HCT116 (cell line): ENCODE results near the gene CIROP. TPM values are rescaled to one million over a fixed set of nuclear protein-coding genes. Genes with fewer than 3 reads are reported as not detected.

ENCODE experiments used
- ATAC-seq: fragments of 200-7000 bp; cut with Tn5 transposase; 2 replicates; pipeline ENCODE4 v1.9.1; 2020; ENCODE audit warnings: mild to moderate bottlenecking, moderate library complexity
- BruUV-seq: library from RNA; stranded (reverse); fragments of 400-500 nt; replicated peaks from 2 replicates; lab custom pipeline; 2021; lab: Mats Ljungman, UMichigan
- CTCF ChIA-PET: fragments of 300-600 bp; sonication (Branson Sonifier 250); formaldehyde crosslinking; loops from one replicate; lab custom pipeline; 2021; ENCODE audit warnings: antibody characterized with exemption; lab: Charles Lee
- POLR2A ChIA-PET: fragments of 300-600, 350-600 bp; sonication (Branson Sonifier 250); formaldehyde crosslinking; loops from one replicate; lab custom pipeline; 2021; ENCODE audit warnings: antibody characterized with exemption; lab: Charles Lee
- RAD21 ChIA-PET, 2 experiments: fragments of 300-600 bp; sonication (Branson Sonifier 250); formaldehyde crosslinking; loops; one replicate each; lab custom pipeline; 2023; ENCODE audit warnings: low total read pairs in 2 of 2; ENCODE audit not compliant: uncharacterized antibody in 2 of 2, unreplicated experiment in 2 of 2, low non-redundant PET in 1 of 2; lab: Charles Lee
- DNase-seq: peaks from one replicate; pipeline ENCODE4 v3.0.0-alpha.2; 2010; ENCODE audit warnings: low read depth, low spot score
- H2AFZ ChIP-seq: fragments of 200-600 bp; shearing (Covaris generic), sonication (generic); 2 replicates; pipeline ENCODE4 v1.6.1; 2017; ENCODE audit warnings: low read depth, mixed run types, mixed read lengths, antibody characterized with exemption, low read length; ENCODE audit not compliant: poor library complexity, severe bottlenecking
- H3K27ac ChIP-seq: 2 replicates; pipeline ENCODE4 v1.5.1; 2012; ENCODE audit warnings: low read depth, low read length
- H3K27me3 ChIP-seq: fragments of 200-600 bp; sonication (generic); 2 replicates; pipeline ENCODE4 v1.6.1; 2016; ENCODE audit warnings: mixed run types, low read length, mixed read lengths; ENCODE audit not compliant: insufficient read depth
- H3K36me3 ChIP-seq, 2 experiments: fragments of 200-500 bp in 1 of 2; fragments of 200-600 bp in 1 of 2; sonication (Bioruptor generic) in 1 of 2; sonication (generic) in 1 of 2; 2 replicates each; pipeline versions ENCODE4 v1.5.1 to v1.6.1; 2014 to 2016; ENCODE audit warnings: low read length in 2 of 2, inconsistent platforms in 1 of 2, mixed read lengths in 1 of 2, mixed run types in 1 of 2; ENCODE audit not compliant: insufficient read depth in 2 of 2, control insufficient read depth in 1 of 2
- H3K4me1 ChIP-seq, 2 experiments: fragments of 200-600 bp in 1 of 2; sonication (generic) in 1 of 2; 2 replicates each; pipeline versions ENCODE4 v1.5.1 to v1.6.1; 2012 to 2017; ENCODE audit warnings: low read length in 2 of 2, inconsistent platforms in 1 of 2, mild to moderate bottlenecking in 1 of 2, mixed read lengths in 1 of 2, mixed run types in 1 of 2, moderate library complexity in 1 of 2; ENCODE audit not compliant: insufficient read depth in 2 of 2, control insufficient read depth in 1 of 2
- H3K4me2 ChIP-seq: fragments of 200-600 bp; sonication (generic); 2 replicates; pipeline ENCODE4 v1.6.1; 2017; ENCODE audit warnings: mixed run types, low read length, mixed read lengths
- H3K4me3 ChIP-seq, 2 experiments: fragments of 200-600 bp in 1 of 2; sonication (generic) in 1 of 2; replicated peaks in 1 of 2; 2 replicates each; pipeline ENCODE4 v1.5.1; 2011 to 2016; ENCODE audit warnings: low read length in 2 of 2, control low read depth in 1 of 2, low read depth in 1 of 2, mild to moderate bottlenecking in 1 of 2, mixed read lengths in 1 of 2, mixed run types in 1 of 2
- H3K79me2 ChIP-seq: fragments of 200-600 bp; sonication (generic); 2 replicates; pipeline ENCODE4 v1.6.1; 2017; ENCODE audit warnings: mild to moderate bottlenecking, mixed run types, low read length, moderate library complexity, mixed read lengths; ENCODE audit not compliant: insufficient read depth
- H3K9ac ChIP-seq: fragments of 200-600 bp; sonication (generic); 2 replicates; pipeline ENCODE4 v1.6.1; 2016; ENCODE audit warnings: low read length, mixed read lengths
- H3K9me2 ChIP-seq: fragments of 200-600 bp; sonication (generic), shearing (Covaris generic); 2 replicates; pipeline ENCODE4 v1.6.1; 2017; ENCODE audit warnings: mixed run types, mild to moderate bottlenecking, moderate library complexity; ENCODE audit not compliant: insufficient read depth
- H3K9me3 ChIP-seq, 2 experiments: fragments of 200-500 bp in 1 of 2; fragments of 200-600 bp in 1 of 2; sonication (Bioruptor generic) in 1 of 2; sonication (generic) in 1 of 2; 2 replicates each; pipeline ENCODE4 v1.6.1; 2014 to 2017; ENCODE audit warnings: low read length in 2 of 2, mixed read lengths in 2 of 2, inconsistent platforms in 1 of 2, low read depth in 1 of 2, mild to moderate bottlenecking in 1 of 2, mixed run types in 1 of 2, moderate library complexity in 1 of 2; ENCODE audit not compliant: control insufficient read depth in 1 of 2, insufficient read depth in 1 of 2
- H4K20me1 ChIP-seq: fragments of 200-600 bp; sonication (generic), shearing (Covaris generic); 2 replicates; pipeline ENCODE4 v1.6.1; 2017; ENCODE audit warnings: mixed run types, mild to moderate bottlenecking, moderate library complexity; ENCODE audit not compliant: insufficient read depth
- CBX3 ChIP-seq: IDR thresholded peaks from 2 replicates; pipeline ENCODE4 v1.6.1; 2012; ENCODE audit warnings: low read depth
- CTCF ChIP-seq, 3 experiments: fragments of 200-600 bp in 1 of 3; sonication (generic) in 1 of 3; IDR thresholded peaks in 2 of 3; conservative IDR thresholded peaks in 1 of 3; 2 replicates each; pipeline ENCODE4 v1.5.1; 2012 to 2017; ENCODE audit warnings: low read depth in 2 of 3, low read length in 2 of 3, antibody characterized with exemption in 1 of 3, borderline replicate concordance in 1 of 3, control low read depth in 1 of 3, mild to moderate bottlenecking in 1 of 3, mixed read lengths in 1 of 3, mixed run types in 1 of 3, moderate library complexity in 1 of 3; ENCODE audit not compliant: insufficient read depth in 1 of 3
- FOSL1 ChIP-seq: IDR thresholded peaks from 2 replicates; pipeline ENCODE4 v1.6.1; 2012; ENCODE audit warnings: low read depth
- POLR2A ChIP-seq: IDR thresholded peaks from 2 replicates; pipeline ENCODE4 v1.7.0; 2011; ENCODE audit warnings: borderline replicate concordance; ENCODE audit not compliant: insufficient read depth, insufficient read length; ENCODE audit errors: extremely low read depth
- REST ChIP-seq: IDR thresholded peaks from 2 replicates; pipeline ENCODE4 v1.6.1; 2012; ENCODE audit warnings: low read depth
- SIN3A ChIP-seq: IDR thresholded peaks from 2 replicates; pipeline ENCODE4 v1.6.1; 2012; ENCODE audit warnings: low read depth
- ZBTB33 ChIP-seq: IDR thresholded peaks from 2 replicates; pipeline ENCODE4 v1.6.1; 2011; ENCODE audit warnings: mild to moderate bottlenecking, low read length, moderate library complexity; ENCODE audit not compliant: insufficient replicate concordance; ENCODE audit errors: extremely low read depth
- ZFX ChIP-seq: fragments of 450-650 bp; IDR thresholded peaks from 2 replicates; pipeline ENCODE4 v1.6.1; 2017
- intact Hi-C: fragments of 100-400 bp; cut with micrococcal nuclease; formaldehyde crosslinking; loops from 2 replicates; pipeline ENCODE4 v1.10.0; 2022
- total RNA-seq: library from RNA; stranded (reverse); gene quantifications from one replicate; pipeline ENCODE4 v1.2.1, GENCODE V29; 2021; ENCODE audit not compliant: unreplicated experiment

CIROP gene
- total RNA-seq, 1 experiment from 2014 or later = not detected

- Histone ChIP-seq H3K9ac (no peak overlapping the region), H3K27me3 (no peaks in the 10 kb centered on the region), H3K36me3 (peaks cover 47 to 67% of the 10 kb centered on the region in 2 experiments), H4K20me1 (no peaks in the 10 kb centered on the region), H3K4me3 (no peak overlapping the region), H3K9me3 (no peaks in the 10 kb centered on the region), H2AFZ (no peak overlapping the region), H3K9me2 (no peaks in the 10 kb centered on the region), H3K27ac (no peak overlapping the region), H3K79me2 (peaks cover 66% of the 10 kb centered on the region), H3K4me1 (peaks cover 35 to 42% of the 10 kb centered on the region in 2 experiments), H3K4me2 (no peak overlapping the region)
- TF ChIP-seq POLR2A = no peak
- TF ChIP-seq SIN3A = no peak
- TF ChIP-seq FOSL1 = no peak
- TF ChIP-seq CTCF (IDR thresholded peaks at IDR 0.05 in 2 of 3, conservative IDR thresholded peaks at IDR 0.05 in 1 of 3; ENCODE audit: borderline replicate concordance in 1 of 3, insufficient read depth in 1 of 3, low read depth in 2 of 3, low read length in 2 of 3) = no peak
- intact Hi-C loops = no loop called here
- CTCF ChIA-PET = interaction anchor here (1.3 kb wide), 2 partner anchors 12 to 80 kb away, joined by 3 read pairs; no protein-coding TSS in a partner anchor
- no TSS peak for BruUV-seq
- DNase-seq (no peak), ATAC-seq (no peak)
- POLR2A ChIA-PET = interaction anchor here (1.9 kb wide), 1 partner anchor 42 kb away, joined by 10 read pairs; no protein-coding TSS in a partner anchor
- RAD21 ChIA-PET = no interaction called here
Measured at GRCh38 chr14:23066855-23067744, 37.7 kb downstream of the CIROP start.

- ChIA-PET CTCF (interaction anchor here (1.3 kb wide), 2 partner anchors 12 to 80 kb away, joined by 3 read pairs; no protein-coding TSS in a partner anchor), RAD21 (no interaction called here), POLR2A (interaction anchor here (0.8 kb wide), 1 partner anchor 8 kb away, joined by 3 read pairs; no protein-coding TSS in a partner anchor)
- intact Hi-C loops = no loop called here
- Histone ChIP-seq H3K4me1 (peaks cover 33 to 42% of the 10 kb centered on the region in 2 experiments; a peak in 3 of 4 replicates), H4K20me1 (no peaks in the 10 kb centered on the region), H3K36me3 (peaks cover 48 to 69% of the 10 kb centered on the region in 2 experiments), H3K9me3 (no peaks in the 10 kb centered on the region), H3K27ac (no peak overlapping the region), H3K4me2 (no peak overlapping the region), H3K9ac (no peak overlapping the region), H3K27me3 (no peaks in the 10 kb centered on the region), H3K9me2 (no peaks in the 10 kb centered on the region), H2AFZ (no peak overlapping the region), H3K79me2 (peaks cover 61% of the 10 kb centered on the region), H3K4me3 (no peak overlapping the region)
- TF ChIP-seq POLR2A = no peak
- no peak for TF ChIP-seq REST
- no peak for TF ChIP-seq ZFX
- TF ChIP-seq SIN3A = no peak
- no peak for TF ChIP-seq ZBTB33
- TF ChIP-seq CBX3 = no peak
- ATAC-seq = no peak
- BruUV-seq = no TSS peak
- DNase-seq = no peak
Measured at GRCh38 chr14:23066368-23066767, 38.4 kb downstream of the CIROP start.
